HG02759 (cell line): Measurements from ENCODE around the gene USP32.
"Not testable (repeated sequence)": the region's sequence is repeated elsewhere in the genome, so short reads cannot be mapped to it uniquely, and the experiment has no call there.

ENCODE experiments used
- ATAC-seq: cut with Tn5 transposase; IDR thresholded peaks from one replicate; pipeline ENCODE4 v1.9.1; 2021; ENCODE audit warnings: mild to moderate bottlenecking, moderate library complexity; ENCODE audit not compliant: unreplicated experiment

USP32 gene

GRCh38 chr17:60186846-60187745, 204.8 kb downstream of the USP32 start:
- not testable (repeated sequence) for ATAC-seq

- not testable (repeated sequence) for ATAC-seq
Measured at GRCh38 chr17:60186372-60186771, 205.6 kb downstream of the USP32 start.

GRCh38 chr17:60180380-60180779, 211.6 kb downstream of the USP32 start:
- not testable (repeated sequence) for ATAC-seq

- not testable (repeated sequence) for ATAC-seq
Measured at GRCh38 chr17:60178180-60178579, 213.8 kb downstream of the USP32 start.

DNA sequence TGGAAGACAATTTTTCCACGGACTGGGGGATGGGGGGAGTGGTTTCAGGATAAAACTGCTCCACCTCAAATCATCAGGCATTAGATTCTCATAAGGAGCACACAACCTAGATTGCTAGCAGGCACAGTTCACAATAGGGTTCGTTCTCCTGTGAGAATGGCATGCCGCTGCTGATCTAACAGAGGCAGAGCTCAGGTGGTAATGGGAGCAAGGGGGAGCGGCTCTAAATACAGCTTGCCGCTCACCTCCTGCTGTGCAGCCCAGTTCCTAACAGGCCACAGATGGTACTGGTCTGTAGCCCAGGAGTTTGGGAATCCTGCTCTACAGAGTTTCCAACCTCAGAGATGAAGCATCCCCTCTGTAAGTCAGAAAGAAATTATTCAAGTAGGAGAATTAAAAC, 215.2 kb downstream of the USP32 start:
- ATAC-seq = not testable (repeated sequence)

DNA sequence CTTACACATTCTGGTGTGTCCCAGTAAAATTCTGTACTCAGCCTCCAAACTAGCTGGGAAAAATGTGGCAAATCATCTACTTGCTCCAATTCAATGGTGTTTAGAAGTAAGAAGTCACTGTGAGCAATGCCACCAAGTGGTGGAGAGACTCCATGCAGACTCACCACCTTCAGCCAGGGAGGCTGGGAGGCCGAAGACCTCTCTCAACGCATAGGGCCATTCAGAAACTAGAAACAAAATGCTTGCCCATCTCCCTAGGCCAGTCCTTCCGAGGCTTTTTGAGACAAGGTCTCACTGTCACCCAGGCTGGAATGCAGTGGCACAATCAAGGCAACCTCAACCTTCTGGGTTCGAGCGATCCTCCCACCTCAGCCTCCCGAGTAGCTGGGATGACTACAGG, 217.2 kb downstream of the USP32 start:
- not testable (repeated sequence) for ATAC-seq

DNA sequence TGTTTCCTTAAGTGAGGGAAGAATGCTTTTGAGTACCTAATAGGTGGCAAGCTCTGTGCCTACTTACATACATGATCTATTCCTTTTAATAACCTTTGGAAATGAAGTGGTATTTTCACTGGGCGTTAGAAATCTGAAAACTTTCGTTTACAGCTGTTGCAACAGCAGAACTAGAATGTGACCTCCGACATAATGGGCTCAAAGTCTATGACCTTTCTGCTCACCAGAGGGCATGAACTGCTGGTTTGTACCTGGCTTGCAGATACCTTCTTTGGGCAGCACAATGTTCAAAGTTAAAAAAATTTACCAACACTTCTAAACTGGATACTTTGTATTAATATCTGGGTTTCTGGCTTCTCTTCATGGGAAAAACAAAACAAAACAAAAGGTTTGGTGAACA, 217.9 kb downstream of the USP32 start:
- no peak for ATAC-seq

- no peak for ATAC-seq
Measured at GRCh38 chr17:60173304-60173819, 218.6 kb downstream of the USP32 start.

- no peak for ATAC-seq
Measured at GRCh38 chr17:60171753-60172079, 220.2 kb downstream of the USP32 start.

DNA sequence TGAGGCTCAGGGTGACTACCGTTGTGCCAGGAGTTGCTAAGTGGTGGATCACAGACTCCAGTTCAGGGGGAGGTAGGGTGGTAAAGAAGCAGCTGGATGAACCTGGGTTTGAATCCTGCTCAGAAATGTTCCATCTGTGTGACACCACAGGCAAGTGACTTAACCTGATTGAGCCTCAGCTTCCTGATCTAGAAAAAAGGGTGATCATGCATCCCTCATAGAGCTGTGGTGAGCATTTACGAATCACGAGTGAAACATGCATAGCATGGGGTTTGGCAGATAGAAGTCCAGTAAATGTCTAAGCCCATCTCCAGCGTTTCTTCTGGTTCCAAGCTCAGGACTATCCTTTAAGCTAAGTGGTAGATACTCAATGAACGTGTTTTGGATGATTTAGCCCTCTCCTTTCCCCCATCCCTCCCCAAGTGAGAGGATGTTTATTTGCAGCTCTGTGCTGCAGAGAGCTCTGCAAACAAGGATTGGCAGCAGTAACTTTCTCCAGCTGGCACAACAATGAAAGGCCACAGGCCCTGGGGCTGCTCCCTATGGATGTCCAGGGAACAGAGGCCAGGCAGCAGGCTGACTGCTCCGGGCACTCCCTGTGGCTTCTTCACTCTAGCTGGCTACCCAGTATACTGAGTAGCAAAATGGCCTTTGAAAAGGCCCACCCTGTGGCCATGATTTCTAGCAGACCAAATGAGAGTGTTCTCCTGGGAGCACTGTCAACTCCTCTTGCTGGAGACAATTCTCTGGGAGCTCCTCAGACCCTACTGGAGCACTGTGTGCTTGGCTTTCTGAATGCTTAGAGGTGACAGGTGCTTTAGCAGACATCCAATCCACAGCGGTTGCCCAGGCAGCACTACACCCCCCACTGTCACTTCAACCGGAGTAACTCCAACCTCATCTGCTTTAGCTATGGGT, 220.8 kb downstream of the USP32 start:
- no peak for ATAC-seq

- no peak for ATAC-seq
Measured at GRCh38 chr17:60169921-60170817, 221.8 kb downstream of the USP32 start.

DNA sequence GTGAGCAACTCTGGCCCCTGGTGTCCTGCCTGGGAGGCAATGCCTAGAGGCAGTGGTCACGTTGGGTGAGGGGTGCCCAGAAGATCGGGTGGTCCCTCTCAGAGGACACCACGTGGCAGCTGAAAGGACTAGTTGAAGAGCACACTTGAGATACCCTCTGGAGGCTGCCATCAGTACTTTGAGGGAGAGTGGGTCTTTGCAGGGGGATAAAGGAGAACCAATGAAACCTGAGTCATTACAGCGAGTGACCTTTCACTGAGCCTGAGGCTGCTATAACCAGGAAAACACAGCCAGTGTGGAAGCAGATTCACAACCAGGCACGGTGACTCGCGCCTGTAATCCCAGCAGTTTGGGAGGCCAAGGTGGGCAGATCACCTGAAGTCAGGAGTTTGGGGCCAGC, 223.3 kb downstream of the USP32 start:
- ATAC-seq = no peak

DNA sequence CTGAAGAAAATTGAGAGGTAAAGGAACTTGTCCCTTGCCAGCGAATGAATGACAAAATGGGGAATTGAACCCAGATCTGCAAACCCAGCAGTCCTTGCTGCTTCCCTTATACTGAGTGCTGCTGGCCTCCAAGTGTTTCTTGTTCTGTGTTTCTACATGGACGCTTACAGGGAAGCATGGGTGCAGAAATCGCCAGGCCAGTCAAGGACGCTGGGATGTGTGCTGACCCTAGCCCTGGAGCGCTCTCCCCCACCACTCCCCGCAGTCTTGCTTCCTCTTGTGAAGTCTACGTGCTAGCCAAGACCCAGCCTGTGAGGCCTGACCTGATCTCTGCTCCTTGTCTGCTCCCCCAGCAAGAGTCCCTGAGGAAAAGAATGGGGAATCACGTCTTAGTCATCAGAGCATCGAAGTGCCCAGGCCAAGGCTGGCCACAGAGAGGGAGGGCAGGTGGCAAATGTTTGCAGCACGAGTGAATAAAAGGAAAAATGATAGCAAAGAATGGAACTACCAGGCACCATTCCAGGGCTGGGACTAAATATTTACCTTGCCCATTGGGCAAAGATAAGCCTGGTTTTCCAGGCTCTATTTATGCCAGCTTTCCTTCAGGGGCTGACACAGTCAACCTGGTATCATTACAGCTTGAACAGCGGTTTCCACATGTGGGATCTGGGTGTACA, 224.7 kb downstream of the USP32 start:
- no peak for ATAC-seq

DNA sequence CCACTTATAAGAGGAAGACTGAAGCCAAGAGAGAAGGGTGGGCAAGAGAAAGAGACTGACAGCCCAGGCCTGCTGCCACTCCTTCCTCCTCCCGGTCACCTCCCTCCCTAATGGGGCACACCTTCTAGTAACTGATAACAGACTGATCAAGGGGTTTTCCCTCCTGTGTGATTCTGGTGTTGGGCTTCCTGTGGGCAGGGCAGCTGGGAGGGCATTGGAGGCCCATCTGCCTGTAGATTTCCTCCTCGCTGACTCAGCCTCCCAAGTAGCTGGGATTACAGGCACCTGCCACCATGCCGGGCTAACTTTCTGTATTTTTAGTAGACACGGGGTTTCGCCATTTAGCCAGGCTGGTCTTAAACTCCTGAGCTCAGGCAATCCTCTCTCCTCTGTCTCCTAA, 226.0 kb downstream of the USP32 start:
- no peak for ATAC-seq

DNA sequence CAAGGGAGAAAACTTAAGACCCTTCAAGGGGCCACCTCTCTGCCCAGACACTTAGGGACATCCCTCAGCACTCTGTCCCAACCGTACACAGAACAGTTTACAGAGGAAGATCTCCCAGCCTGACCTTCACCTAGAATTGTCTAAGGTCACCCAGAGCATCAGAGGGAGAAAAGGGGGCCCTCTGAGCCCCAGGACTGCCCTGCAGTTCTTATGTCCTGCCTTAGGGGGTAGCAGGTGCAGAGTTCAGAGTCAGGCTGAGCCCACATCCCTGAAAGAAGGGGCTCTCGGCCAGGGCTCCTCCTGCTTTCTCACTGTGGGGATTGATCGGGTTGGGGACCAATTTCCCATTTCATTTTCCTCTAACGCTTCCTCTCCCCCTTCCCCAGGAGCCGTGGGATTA, 226.7 kb downstream of the USP32 start:
- no peak for ATAC-seq

- no peak for ATAC-seq
Measured at GRCh38 chr17:60164697-60165096, 227.2 kb downstream of the USP32 start.

GRCh38 chr17:60164164-60164563, 227.8 kb downstream of the USP32 start:
- no peak for ATAC-seq

DNA sequence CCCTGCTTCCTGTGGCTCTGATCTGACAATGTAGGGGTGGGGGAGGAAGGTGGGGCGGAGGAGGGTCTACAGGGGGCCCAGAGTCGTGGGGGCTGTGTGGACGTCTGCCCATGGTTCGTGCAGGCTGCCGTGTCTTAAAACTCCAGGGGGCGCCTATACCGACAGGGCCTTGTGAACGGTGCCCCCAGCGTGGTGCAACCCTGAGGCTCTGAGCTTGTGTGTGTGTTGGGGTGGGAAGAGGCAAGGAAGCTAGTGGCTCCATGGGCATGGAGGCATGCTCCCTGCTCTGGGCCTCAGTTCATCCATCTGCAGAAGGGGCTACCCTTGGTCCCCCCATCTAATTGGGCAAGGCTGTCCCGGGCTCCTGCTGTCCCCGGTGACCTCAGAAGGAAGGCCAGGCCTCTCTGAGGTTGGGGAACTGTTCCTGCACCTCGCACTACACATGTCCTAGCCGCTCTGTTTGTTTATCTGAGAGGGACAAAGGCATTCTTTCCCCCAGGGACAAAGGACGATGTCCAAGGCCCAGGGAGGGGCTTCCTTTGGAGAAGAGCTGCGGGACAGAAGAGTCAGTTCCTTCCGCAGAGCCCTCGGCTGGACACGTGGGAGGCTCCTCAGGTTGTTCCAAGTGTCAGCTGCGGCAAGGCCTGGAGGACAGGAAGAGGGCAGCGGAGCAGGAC, 228.7 kb downstream of the USP32 start:
- ATAC-seq = no peak

DNA sequence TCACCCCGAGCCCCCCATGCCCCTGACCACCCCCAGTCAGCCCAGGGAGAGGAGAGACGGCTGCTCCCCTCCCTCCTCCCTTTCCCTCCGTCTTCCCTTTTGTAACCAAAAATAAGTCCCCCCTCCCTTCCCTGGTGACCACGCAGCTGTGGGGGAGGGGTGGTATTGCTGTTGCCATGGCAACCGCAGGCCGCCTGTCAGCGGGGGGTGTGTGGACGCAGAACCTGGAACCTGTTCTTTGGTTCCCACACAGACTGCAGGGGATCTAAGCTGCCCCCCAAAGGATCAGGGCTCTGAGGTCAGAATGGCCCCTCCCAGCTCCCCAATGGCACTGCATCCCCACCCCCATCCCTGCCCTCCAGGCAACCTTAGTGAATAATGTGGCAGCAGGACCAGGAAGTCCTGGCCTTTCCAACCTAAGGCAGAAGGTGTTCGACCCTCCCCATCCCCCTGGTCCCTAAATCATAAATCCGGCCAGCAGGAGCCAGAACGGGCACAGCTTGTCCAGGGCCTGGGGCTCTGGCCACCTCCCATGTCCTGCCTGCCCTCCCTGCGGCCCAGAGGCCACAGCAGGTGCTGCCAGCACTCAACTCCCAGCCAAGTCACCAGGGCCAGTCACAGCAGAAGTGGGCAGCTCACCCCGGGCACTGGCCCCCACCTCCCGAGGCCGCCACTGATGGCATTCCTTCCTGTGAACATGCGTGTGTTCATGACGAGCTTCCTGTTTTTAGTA, 230.2 kb downstream of the USP32 start:
- no peak for ATAC-seq
